Nephron progenitor cell (in vitro differentiated cells): ENCODE data around the gene CHAT.

Experiments
- DNase-seq: peaks from one replicate; pipeline ENCODE4 v3.0.0; 2021
- H3K27ac Mint-ChIP-seq: 2 replicates; pipeline ENCODE4 v1.8.0; 2021; ENCODE audit warnings: mild to moderate bottlenecking, moderate library complexity, mixed read lengths
- H3K27me3 Mint-ChIP-seq: 2 replicates; pipeline ENCODE4 v1.8.0; 2021; ENCODE audit warnings: mild to moderate bottlenecking, low read depth, mixed read lengths; ENCODE audit not compliant: poor library complexity
- H3K36me3 Mint-ChIP-seq: 2 replicates; pipeline ENCODE4 v1.8.0; 2021; ENCODE audit warnings: low read depth, mixed read lengths
- H3K4me1 Mint-ChIP-seq: 2 replicates; pipeline ENCODE4 v1.8.0; 2021; ENCODE audit warnings: mixed read lengths
- H3K4me3 Mint-ChIP-seq: 2 replicates; pipeline ENCODE4 v1.8.0; 2021; ENCODE audit warnings: mild to moderate bottlenecking, moderate library complexity, mixed read lengths
- H3K9me3 Mint-ChIP-seq: 2 replicates; pipeline ENCODE4 v1.8.0; 2021; ENCODE audit warnings: mild to moderate bottlenecking, moderate library complexity, mixed read lengths
- TF ChIP-seq, protein P1 (sequence below): fragments of 200-600 bp; sonication (generic); IDR thresholded peaks from 2 replicates; pipeline ENCODE4 v1.5.0; 2021; ENCODE audit warnings: antibody characterized with exemption

Gene CHAT

DNA sequence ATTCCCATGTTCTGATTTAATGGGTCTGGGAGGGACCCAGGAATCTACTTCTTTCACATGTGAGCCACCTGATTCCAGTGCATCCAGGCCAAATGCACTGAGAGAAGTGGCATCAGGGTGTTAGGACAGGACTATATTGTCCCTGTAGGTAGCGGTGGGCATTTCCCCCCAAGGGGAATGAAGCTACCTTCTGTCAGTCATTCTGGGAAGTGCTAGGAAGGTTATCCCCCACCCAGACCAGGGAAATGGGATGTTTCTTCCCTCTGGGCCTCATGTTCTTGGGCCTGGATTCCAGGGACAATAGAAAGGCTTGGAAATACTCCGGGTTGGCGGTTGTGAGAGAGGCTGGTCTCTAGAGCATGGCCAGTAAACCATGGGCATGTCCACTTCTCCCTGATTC, 86.4 kb downstream of the CHAT start:
- Mint-ChIP-seq H3K4me1 (peaks cover 15% of the 10 kb centered on the region), H3K4me3 (no peak overlapping the region), H3K36me3 (no peaks in the 10 kb centered on the region), H3K27ac (no peak overlapping the region), H3K9me3 (peaks cover 10% of the 10 kb centered on the region), H3K27me3 (peaks cover 59% of the 10 kb centered on the region)
- TF ChIP-seq, protein P1, sequence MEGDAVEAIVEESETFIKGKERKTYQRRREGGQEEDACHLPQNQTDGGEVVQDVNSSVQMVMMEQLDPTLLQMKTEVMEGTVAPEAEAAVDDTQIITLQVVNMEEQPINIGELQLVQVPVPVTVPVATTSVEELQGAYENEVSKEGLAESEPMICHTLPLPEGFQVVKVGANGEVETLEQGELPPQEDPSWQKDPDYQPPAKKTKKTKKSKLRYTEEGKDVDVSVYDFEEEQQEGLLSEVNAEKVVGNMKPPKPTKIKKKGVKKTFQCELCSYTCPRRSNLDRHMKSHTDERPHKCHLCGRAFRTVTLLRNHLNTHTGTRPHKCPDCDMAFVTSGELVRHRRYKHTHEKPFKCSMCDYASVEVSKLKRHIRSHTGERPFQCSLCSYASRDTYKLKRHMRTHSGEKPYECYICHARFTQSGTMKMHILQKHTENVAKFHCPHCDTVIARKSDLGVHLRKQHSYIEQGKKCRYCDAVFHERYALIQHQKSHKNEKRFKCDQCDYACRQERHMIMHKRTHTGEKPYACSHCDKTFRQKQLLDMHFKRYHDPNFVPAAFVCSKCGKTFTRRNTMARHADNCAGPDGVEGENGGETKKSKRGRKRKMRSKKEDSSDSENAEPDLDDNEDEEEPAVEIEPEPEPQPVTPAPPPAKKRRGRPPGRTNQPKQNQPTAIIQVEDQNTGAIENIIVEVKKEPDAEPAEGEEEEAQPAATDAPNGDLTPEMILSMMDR, result no peak
- DNase-seq, result no peak

DNA sequence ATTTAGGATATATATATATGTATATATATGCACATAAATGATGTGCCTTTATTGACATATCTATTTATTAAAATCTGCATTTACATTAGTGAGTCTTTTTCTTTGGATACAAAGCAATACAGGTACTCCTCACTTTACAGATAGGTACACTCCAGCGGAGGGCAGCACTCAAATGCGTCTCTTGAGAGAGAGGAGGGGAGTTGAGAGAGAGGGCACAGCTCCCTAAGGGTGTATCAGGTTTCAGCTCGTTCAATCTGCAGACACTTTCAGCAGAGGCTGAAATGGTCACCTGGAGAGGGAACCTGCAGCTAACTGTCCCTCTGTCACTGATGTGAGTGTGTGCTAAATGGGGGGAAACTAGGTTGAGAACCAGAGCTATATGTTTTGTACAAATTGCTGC, 87.2 kb downstream of the CHAT start:
- H3K4me3 Mint-ChIP-seq, result no peak overlapping the region
- no peak overlapping the region for H3K27ac Mint-ChIP-seq
- DNase-seq, result peak; percentile 17
- H3K9me3 Mint-ChIP-seq, result peaks cover 16% of the 10 kb centered on the region
- H3K36me3 Mint-ChIP-seq, result no peaks in the 10 kb centered on the region
- H3K27me3 Mint-ChIP-seq, result peaks cover 51% of the 10 kb centered on the region
- H3K4me1 Mint-ChIP-seq, result peaks cover 15% of the 10 kb centered on the region
- TF ChIP-seq, protein P1, result no peak

DNA sequence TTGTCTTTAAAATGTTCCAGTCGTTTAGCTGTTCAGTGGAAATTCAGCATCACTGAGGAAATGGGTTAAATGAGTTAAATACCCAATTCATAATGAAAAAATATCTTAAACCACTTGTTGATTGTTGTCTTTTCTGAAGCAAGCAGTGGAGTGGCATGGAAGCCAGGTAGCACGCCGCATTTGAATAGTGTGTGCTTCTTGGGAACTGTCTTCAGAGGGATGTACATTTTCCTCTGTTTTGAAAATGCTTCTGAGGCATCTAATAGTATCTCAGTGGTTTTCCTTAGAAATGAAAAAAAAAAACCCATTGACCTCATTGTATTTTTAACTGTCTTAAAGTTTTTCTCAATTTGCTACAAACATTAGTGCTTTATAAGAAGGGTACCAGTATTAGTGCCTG, 93.7 kb downstream of the CHAT start:
- Mint-ChIP-seq H3K9me3 (peaks cover 16% of the 10 kb centered on the region), H3K4me3 (no peak overlapping the region), H3K27me3 (peaks cover 32% of the 10 kb centered on the region), H3K4me1 (no peaks in the 10 kb centered on the region), H3K27ac (no peak overlapping the region), H3K36me3 (no peaks in the 10 kb centered on the region)
- TF ChIP-seq, protein P1, result no peak
- DNase-seq, result no peak

DNA sequence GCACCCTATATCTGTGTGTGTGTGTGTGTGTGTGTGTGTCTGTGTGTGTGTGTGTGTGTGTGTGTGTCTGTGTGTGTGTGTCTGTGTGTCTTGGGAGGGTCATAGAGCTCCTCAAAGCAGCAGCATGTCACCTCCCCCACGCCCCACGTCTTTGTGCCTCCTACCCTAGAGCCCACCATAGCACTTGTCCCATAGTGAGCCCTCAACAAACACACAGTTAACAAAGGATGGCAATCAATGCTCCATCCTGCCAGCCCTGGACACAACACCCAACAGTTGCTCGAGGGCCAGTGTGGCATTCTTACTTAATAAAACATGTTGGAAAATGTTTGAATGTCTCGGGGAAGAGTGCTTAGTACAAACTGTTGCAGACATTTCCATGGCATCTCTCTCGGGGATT, 96.1 kb downstream of the CHAT start:
- no peak for DNase-seq
- H3K36me3 Mint-ChIP-seq, result no peaks in the 10 kb centered on the region
- no peaks in the 10 kb centered on the region for H3K4me1 Mint-ChIP-seq
- no peak overlapping the region for H3K27ac Mint-ChIP-seq
- H3K9me3 Mint-ChIP-seq, result peaks cover 23% of the 10 kb centered on the region
- TF ChIP-seq, protein P1, result no peak
- peaks cover 27% of the 10 kb centered on the region for H3K27me3 Mint-ChIP-seq
- no peak overlapping the region for H3K4me3 Mint-ChIP-seq

DNA sequence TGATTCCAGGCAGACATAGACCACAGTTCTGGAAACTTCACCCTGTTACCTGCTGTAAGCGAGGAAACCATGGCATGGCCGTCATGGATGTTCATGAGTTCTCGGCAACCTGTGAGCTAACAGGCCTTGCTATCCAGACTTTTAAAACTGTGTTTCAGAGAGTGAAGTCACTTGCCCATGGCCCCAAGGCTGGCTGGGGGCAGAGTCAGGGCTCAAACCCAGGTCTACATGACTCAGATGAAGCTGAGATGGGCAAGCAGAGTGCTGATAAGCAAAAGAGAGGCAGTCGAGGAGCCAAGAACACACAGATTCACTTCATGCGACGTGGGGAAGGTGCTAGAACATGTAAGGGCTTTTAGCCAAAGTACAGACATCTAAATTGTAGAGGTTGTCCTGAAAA, 97.1 kb downstream of the CHAT start:
- Mint-ChIP-seq H3K9me3 (peaks cover 18% of the 10 kb centered on the region), H3K27me3 (peaks cover 28% of the 10 kb centered on the region), H3K36me3 (no peaks in the 10 kb centered on the region), H3K4me1 (no peaks in the 10 kb centered on the region), H3K27ac (no peak overlapping the region), H3K4me3 (no peak overlapping the region)
- TF ChIP-seq, protein P1, result no peak
- DNase-seq, result no peak

DNA sequence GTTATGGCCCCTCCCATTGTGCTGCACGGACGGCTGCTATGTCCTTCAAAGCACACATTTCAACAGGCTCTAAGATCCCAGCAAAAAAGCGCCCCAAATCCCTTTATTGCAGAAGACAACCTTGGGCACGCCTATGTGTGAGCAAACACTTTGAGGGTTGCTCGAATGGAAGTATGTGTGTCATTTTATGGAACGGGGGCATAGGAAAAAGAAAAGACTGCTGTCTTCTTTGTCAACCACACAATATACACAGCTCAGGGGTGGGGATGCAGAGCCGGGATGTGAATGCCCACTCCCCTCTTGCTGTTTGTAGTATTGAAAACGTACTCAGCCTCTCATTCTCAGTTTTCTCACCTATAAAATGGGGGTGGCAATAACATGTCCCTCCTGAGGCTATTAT, 97.6 kb downstream of the CHAT start:
- H3K4me3 Mint-ChIP-seq, result no peak overlapping the region
- no peaks in the 10 kb centered on the region for H3K4me1 Mint-ChIP-seq
- peaks cover 28% of the 10 kb centered on the region for H3K27me3 Mint-ChIP-seq
- peaks cover 22% of the 10 kb centered on the region for H3K9me3 Mint-ChIP-seq
- H3K36me3 Mint-ChIP-seq, result no peaks in the 10 kb centered on the region
- no peak overlapping the region for H3K27ac Mint-ChIP-seq
- no peak for DNase-seq
- TF ChIP-seq, protein P1, result no peak
